A172 (cell line): ENCODE measurements around the gene NUDT2. TPM values are rescaled to one million over a fixed set of nuclear protein-coding genes. Genes with fewer than 3 reads are reported as not detected.
"Not testable (repeated sequence)": the region's sequence is repeated elsewhere in the genome, so short reads cannot be mapped to it uniquely, and the experiment has no call there.

ENCODE experiments used
- DNase-seq: peaks from one replicate; pipeline ENCODE4 v3.0.0-alpha.2; 2015; ENCODE audit warnings: low spot score
- total RNA-seq: library from RNA; depleted of rRNA; stranded (reverse); fragments of >200 nt; shearing (Covaris generic); gene quantifications from 2 replicates; pipeline ENCODE4 v1.2.3, GENCODE V29; 2014; rRNA removed

Gene NUDT2
- 52.1 and 67.4 TPM in 2 replicates for total RNA-seq

- DNase-seq, result peak; percentile 100
Measured at GRCh38 chr9:34328987-34329832, at the start of gene NUDT2, which contains the start of gene KIF24. NUDT2 (plus strand) TSS chr9:34329569; CDS start chr9:34339040, 9,471 bp downstream. KIF24 (minus strand) TSS chr9:34329268; CDS start chr9:34311346, 17,922 bp downstream.

GRCh38 chr9:34282096-34282495 is 47.3 kb upstream of the NUDT2 start:
- no peak for DNase-seq

- no peak for DNase-seq
Measured at GRCh38 chr9:34289159-34289558, 40.2 kb upstream of the NUDT2 start.

- no peak for DNase-seq
Measured at GRCh38 chr9:34291023-34291422, 38.3 kb upstream of the NUDT2 start.

- no peak for DNase-seq
Measured at GRCh38 chr9:34291423-34291822, 37.9 kb upstream of the NUDT2 start.

GRCh38 chr9:34292552-34292951 is 36.8 kb upstream of the NUDT2 start:
- DNase-seq, result no peak

GRCh38 chr9:34301064-34301463 is 28.3 kb upstream of the NUDT2 start:
- not testable (repeated sequence) for DNase-seq

- not testable (repeated sequence) for DNase-seq
Measured at GRCh38 chr9:34308316-34308715, 21.1 kb upstream of the NUDT2 start.

GRCh38 chr9:34310215-34310614 is 19.2 kb upstream of the NUDT2 start:
- DNase-seq, result no peak

- DNase-seq, result no peak
Measured at GRCh38 chr9:34311499-34312185, 17.7 kb upstream of the NUDT2 start.

- no peak for DNase-seq
Measured at GRCh38 chr9:34317436-34317835, 11.9 kb upstream of the NUDT2 start.

- no peak for DNase-seq
Measured at GRCh38 chr9:34318163-34318790, 11.1 kb upstream of the NUDT2 start.

GRCh38 chr9:34321451-34321850 is 7.9 kb upstream of the NUDT2 start:
- DNase-seq, result no peak

- no peak for DNase-seq
Measured at GRCh38 chr9:34322899-34323591, 6.3 kb upstream of the NUDT2 start.

- no peak for DNase-seq
Measured at GRCh38 chr9:34326690-34327089, 2.7 kb upstream of the NUDT2 start.

- DNase-seq, result no peak
Measured at GRCh38 chr9:34328500-34328986, 826 bp upstream of the NUDT2 start.

GRCh38 chr9:34331196-34331595 is 1.8 kb downstream of the NUDT2 start:
- DNase-seq, result no peak

- DNase-seq, result peak; percentile 40
Measured at GRCh38 chr9:34332076-34332964, 3.0 kb downstream of the NUDT2 start.

- no peak for DNase-seq
Measured at GRCh38 chr9:34333836-34334235, 4.5 kb downstream of the NUDT2 start.

GRCh38 chr9:34334337-34334824 is 5.0 kb downstream of the NUDT2 start:
- DNase-seq, result no peak
